Fibroblast of pulmonary artery (primary cell): Measurements from ENCODE around the gene TMEM132D.

Source experiments
- DNase-seq: peaks from one replicate; pipeline ENCODE4 v3.0.0-alpha.2; 2010; ENCODE audit warnings: low read depth
- H3K4me3 ChIP-seq: replicated peaks from 2 replicates; pipeline ENCODE4 v1.5.1; 2011; ENCODE audit warnings: low read depth, mild to moderate bottlenecking, control low read depth, low read length, moderate library complexity
- CTCF ChIP-seq: IDR thresholded peaks from 2 replicates; pipeline ENCODE4 v1.5.1; 2011; ENCODE audit warnings: mild to moderate bottlenecking, control low read depth, low read length, inconsistent platforms; ENCODE audit errors: missing control alignments

TMEM132D gene

GRCh38 chr12:129186952-129187351 is 716.9 kb downstream of the TMEM132D start:
- no peak for TF ChIP-seq CTCF
- H3K4me3 ChIP-seq = no peak overlapping the region
- no peak for DNase-seq

GRCh38 chr12:129185855-129186254 is 718.0 kb downstream of the TMEM132D start:
- no peak for TF ChIP-seq CTCF
- no peak overlapping the region for H3K4me3 ChIP-seq
- DNase-seq = no peak

- TF ChIP-seq CTCF = no peak
- DNase-seq = no peak
- no peak overlapping the region for H3K4me3 ChIP-seq
These were observed 719.5 kb downstream of the TMEM132D start for GRCh38 chr12:129184127-129184928.

- TF ChIP-seq CTCF = no peak
- DNase-seq = no peak
- H3K4me3 ChIP-seq = no peak overlapping the region
These were observed 723.8 kb downstream of the TMEM132D start for GRCh38 chr12:129179941-129180553.

- no peak for TF ChIP-seq CTCF
- H3K4me3 ChIP-seq = no peak overlapping the region
- no peak for DNase-seq
These were observed 733.9 kb downstream of the TMEM132D start for GRCh38 chr12:129169928-129170327.

- TF ChIP-seq CTCF = no peak
- no peak for DNase-seq
- no peak overlapping the region for H3K4me3 ChIP-seq
These were observed 740.0 kb downstream of the TMEM132D start for GRCh38 chr12:129163861-129164260.

- no peak for DNase-seq
- H3K4me3 ChIP-seq = no peak overlapping the region
- no peak for TF ChIP-seq CTCF
These were observed 740.4 kb downstream of the TMEM132D start for GRCh38 chr12:129163461-129163860.
